HG03064 (cell line): ENCODE measurements around the gene AKT1S1.
"Not testable (repeated sequence)": the region's sequence is repeated elsewhere in the genome, so short reads cannot be mapped to it uniquely, and the experiment has no call there.

Experiments
- ATAC-seq: cut with Tn5 transposase; IDR thresholded peaks from one replicate; pipeline ENCODE4 v1.9.1; 2021; ENCODE audit warnings: low read depth; ENCODE audit not compliant: unreplicated experiment

The AKT1S1 gene

DNA sequence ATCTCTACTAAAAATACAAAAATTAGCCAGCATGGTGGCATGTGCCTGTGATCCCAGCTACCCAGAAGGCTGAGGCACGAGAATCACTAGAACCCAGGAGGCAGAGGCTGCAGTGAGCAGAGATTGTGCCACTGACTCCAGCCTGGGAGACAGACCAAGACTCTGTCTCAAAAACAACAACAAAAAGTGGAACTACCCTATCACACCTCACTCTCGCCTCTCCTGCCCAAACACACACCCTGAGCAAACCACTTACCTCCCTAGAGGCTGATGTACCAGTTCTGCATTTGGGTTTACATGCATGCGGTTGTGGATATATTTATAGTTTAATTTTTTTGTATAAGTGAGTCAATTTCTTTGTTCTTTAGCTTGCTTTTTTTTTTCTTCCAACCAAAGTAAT, 33.9 kb downstream of the AKT1S1 start:
- no peak for ATAC-seq

DNA sequence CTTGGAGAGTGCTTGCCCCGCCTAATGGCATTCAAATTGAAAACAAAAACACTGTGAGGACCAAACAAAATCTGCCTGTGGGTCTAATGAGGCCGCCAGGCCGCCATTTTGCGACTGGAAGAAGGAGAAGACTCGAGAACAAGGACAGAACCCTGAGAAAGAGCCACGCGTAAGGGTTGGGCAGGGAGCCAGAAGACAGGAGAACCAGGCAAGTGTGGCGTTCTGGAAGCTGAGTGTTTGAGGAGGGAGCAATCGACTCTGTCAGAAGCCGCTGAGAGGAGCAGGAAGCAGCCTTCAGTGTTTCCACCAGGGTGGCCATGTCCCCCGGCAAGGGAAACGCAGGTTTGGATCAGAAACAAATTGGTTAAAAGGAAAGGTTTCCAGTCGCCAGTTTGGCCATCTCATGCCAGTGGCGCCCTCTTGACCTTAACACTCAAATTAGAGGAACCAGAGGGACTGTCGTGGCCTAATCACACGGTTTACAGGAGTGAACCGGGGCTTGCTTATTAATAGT, 36.4 kb downstream of the AKT1S1 start:
- no peak for ATAC-seq

DNA sequence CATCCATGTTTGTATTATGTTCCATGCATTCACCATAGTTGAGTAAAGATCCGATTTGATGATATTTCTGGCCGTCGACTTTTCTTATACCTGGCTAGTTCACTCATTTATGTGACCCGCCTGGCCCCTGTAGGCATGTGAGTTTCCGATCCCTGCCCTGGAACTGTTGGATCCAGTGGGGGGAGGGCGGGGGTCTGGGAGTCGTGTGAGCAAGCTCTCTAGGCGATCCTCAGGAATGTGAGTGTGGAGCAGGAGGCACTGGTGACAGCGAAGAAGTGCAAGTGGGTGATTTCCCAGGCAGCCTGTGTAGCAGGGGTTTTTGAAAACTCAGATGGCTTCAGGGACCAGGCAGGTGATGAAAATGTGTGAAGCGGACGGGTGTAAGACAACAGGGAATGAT, 36.8 kb downstream of the AKT1S1 start:
- no peak for ATAC-seq

DNA sequence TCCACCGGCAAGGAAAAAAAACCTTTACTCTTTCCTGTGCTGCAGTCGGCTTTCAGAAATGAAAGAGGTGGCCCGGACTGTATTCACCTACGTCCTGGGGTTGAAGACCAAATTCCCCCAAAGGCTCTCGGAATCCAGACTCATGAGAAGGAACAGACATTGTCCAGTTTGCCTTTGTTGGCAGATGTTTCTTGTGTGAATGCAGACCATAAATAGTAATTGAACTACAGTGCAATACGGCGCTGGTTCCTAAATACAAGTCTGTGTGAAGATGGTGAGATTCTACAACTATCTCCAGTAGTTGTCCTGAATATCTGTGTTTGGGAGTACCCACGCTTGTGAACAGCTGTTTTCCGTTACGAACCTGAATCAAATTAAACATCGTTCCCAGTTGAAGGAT, 37.4 kb downstream of the AKT1S1 start:
- no peak for ATAC-seq

DNA sequence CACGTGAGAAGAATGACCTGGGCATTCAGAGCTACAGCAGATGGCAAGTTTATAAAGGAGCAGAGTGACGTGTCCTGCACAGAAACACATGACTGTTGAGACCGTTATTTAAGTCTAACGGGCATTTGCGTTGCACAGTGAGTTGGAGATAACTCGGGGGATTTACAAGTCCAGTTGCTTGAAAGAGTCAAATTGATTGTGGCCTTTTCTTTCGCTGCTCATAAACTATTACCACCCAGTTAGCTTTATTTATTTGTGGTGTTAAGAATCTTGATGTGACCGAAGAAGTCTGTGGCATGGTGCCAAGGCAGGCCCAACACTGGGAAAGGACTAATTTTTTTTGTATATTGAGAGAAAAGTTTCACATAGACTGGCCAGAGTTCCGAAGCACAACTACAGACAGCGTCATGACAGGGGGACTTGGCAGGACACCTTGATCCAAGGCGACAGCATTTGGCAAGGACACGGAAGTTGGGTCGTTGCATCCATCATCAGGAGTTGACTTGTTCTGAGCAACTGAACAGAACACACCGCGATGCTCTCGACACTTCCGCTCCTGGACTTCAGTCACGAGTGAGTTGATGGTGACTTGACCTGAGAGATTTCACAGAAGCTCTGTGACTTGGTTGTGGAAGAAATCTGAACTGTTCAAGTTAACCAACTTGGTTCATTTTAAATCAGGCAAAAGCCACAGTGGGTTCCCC, 38.1 kb downstream of the AKT1S1 start:
- ATAC-seq = no peak

DNA sequence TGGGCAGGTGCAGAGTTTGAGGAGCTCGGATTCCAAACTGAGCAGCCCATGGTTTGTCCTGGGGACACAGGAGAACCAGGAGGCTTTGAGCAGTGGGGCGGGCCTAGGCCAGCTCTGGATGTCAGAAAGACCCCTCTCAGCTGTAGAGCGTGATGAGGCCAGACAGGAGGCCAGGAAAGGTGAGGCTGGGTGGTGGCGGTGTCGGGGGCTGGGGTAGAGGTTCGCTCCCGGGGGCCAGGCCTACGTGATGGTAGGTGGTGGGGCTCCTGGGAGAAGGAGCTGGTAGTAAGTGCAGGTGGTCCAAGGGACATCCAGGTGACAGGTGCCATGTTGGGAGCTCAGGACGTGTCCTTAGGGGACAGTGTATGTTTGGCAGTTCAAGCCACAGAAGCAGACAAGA, 39.7 kb downstream of the AKT1S1 start:
- ATAC-seq = no peak

DNA sequence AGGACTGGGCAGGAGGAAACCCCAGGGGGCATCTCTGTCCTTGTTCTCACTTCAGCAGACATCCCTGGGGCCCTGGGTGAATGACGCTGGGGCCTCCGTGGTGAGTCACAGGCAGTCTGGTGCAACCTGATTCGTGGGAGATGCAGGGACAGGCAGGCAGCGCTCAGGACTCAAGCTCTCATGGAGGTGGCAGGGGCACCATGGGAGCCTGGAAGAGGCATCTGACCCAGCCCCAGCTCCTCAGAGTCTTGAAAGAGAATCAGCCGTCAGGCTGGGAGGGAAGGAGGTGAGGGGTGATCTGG, 40.2 kb downstream of the AKT1S1 start:
- no peak for ATAC-seq

DNA sequence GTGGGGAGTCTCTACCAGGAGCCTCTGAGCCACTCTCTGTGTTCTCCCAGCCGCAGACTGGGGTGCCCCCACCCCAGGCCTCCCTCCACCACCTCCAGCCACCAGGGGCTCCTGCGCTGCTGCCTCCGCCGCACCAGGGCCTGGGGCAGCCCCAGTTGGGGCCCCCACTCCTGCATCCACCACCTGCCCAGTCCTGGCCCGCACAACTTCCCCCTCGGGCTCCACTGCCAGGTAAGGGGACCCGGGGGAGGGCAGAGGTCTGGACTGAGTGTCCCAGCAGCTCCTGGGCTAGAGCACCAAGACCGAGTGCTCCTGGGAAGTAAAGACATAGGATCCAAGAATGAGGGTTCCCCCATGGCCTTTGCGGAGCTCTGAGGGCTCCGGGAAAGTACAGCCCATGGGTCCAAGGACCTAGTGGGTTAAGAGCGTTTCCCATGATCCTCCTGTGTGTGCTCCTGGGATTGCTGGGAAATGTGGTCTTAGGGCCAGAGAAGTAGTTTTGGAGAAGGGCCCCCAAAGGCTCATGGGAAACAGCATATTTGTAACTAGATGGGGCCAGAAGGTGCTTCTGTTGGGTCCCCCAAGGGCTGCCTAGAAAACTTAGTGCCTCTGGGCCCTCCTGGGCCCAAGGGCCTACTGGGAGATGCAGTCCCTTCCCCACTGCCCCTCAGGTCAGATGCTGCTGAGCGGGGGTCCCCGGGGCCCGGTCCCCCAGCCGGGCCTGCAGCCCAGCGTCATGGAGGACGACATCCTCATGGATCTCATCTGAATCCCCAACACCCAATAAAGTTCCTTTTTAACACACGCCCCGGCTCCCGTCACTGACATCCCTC, 40.8 kb downstream of the AKT1S1 start:
- ATAC-seq = no peak

DNA sequence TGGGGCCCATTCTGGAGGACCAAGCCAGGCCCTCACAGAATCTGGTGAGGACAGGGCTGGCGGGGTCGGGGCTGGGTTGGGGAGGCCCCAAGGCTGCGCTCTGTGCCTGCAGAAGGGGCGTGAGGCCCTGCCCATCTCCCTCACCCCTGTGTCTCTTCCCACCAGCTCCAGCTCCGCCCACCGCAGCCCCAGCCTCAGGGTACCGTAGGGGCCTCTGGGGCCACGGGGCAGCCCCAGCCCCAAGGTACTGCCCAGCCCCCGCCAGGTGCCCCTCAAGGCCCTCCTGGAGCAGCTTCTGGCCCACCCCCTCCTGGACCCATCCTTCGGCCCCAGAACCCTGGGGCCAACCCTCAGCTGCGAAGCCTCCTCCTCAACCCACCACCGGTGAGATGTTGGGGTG, 41.6 kb downstream of the AKT1S1 start:
- no peak for ATAC-seq

DNA sequence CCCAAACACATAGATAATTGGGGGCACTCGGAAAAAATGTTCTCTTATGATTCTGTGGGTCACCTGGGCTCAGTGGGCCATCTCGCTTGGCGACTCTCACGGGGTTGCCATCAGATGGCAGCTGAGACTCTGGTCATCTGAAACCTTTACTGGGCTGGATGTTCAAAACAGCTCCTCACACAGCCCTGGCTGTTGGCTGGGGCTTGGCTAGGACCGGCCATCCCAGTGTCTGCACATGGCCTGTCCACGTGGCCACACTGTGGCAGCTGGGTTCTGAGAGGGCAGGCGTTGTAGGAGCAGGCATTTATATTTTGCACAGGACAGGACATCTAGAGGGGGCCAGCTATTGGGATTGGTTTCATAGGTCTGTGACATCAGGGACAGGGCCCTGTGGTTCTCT, 43.6 kb downstream of the AKT1S1 start:
- ATAC-seq = no peak

DNA sequence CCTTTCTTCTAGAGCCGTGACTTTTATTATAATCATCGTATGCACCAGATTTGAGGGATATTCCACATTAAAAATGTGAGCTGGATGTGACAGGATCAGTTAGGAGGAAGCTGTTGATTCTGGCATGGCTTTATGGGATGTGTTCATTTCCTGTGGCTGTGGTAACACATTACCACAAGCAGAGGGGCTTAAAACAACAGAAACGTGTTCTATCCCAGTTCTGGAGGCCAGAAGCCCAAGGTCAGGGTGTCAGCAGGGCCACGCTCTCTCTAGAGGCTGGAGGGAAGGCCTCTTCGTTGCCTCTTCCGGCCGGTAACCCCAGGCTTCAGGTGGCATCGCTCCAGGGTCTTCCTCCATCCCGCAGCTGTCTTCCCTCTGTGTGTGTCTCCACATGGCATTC, 44.6 kb downstream of the AKT1S1 start:
- ATAC-seq = no peak

DNA sequence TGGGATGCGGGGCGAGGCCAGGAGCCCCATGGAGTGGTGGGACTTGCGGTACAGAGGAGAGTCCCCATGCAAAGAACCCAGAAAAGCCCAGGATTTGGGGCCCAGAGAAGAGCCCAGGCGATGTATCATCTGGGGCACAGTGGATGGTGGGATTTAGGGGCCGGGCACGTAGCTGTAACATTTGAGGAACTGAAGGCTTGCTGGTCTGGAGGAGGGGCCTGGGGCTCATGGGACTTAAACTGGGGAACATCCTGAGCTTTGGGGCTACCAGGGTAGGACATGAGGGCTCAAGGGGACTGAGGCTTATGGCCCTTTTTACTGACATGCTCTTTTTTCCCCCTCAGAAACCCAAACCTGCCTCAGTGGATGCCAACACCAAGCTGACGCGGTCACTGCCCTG, 45.6 kb downstream of the AKT1S1 start:
- no peak for ATAC-seq

DNA sequence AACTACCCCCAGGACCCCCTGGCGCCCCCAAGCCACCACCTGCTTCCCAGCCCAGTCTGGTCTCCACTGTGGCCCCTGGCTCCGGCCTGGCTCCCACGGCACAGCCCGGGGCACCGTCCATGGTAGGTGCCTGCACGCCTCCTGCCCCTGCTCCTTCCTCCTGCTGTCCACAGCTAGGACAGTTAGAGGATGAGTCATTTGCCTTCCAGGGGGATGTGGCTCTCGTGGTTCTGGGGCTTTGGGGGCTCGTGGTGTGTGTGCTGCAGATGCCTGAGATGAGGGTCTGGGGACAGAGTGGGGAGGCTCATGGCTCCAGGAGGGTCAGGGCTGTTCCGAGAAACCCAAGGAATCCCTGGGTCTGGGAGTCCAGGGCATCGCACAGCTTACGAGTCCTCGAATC, 46.4 kb downstream of the AKT1S1 start:
- ATAC-seq = no peak

DNA sequence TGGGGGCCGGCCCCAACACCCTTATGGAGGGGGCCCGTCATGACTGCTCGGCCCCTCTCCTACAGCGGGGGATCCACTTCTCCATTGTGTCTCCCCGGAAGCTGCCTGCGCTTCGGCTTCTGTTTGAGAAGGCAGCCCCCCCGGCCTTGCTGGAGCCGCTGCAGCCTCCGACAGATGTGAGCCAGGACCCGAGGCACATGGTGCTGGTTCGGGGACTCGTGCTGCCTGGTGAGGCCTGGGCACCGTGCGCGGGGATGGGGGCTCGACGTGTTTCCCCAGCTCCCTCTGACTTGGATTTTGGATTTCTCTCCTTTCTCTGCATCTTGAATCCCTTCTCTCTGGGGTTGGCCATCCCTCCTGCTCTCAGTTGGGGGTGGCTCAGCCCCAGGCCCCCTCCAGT, 47.4 kb downstream of the AKT1S1 start:
- no peak for ATAC-seq

DNA sequence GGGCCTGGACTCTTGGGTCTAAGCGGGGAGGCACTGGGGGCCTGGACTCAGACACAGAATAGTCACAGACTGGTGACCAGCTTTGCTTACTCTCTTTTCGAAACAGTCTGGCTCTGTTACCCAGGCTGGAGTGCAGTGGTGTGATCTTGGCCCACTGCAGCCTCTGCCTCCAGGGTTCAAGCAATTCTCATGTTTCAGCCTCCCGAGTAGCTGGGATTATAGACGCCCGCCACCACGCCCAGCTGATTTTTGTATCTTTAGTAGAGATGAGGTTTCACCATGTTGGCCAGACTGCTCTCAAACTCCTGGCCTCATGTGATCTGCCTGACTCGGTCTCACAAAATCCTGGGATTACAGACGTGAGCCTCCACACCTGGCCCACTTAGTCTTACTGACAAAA, 48.0 kb downstream of the AKT1S1 start:
- no peak for ATAC-seq

DNA sequence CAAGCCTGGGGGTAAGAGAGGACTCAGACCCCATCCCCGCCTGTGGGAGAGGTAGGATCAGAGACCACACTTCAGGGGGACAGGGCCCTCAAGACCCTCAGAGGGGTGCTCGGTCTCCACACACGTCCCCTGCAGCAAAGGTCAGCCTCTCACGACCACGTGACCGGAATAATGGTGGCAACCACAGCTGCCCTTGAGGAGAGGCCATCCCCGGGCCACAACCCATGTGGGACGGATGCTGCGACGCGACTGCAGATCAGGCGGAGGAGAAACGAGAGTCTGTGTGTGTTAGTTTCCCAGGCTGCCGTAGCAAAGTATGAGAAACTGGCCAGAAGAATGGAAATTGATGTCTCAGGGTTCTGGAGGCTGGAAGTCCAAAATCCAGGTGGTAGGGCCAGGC, 50.1 kb downstream of the AKT1S1 start:
- no peak for ATAC-seq

DNA sequence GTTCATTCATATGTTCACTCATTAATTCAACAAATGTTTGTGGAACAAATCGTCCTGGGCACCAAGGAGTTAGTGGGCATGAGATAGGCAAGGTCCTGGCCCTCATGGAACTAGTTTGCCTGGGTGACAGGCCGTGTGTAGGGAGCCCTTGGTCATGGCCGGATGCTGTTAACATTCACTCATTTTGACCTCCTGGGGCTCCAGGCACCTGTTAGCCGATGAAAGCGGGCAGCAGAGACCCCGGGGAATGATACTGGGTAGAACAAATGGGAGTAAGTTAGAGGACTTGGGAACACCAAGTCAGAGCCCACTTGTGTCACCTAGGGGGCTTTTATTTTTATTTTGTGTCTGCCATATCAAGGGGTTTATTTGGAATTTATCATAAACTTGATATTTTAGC, 52.5 kb downstream of the AKT1S1 start:
- no peak for ATAC-seq

DNA sequence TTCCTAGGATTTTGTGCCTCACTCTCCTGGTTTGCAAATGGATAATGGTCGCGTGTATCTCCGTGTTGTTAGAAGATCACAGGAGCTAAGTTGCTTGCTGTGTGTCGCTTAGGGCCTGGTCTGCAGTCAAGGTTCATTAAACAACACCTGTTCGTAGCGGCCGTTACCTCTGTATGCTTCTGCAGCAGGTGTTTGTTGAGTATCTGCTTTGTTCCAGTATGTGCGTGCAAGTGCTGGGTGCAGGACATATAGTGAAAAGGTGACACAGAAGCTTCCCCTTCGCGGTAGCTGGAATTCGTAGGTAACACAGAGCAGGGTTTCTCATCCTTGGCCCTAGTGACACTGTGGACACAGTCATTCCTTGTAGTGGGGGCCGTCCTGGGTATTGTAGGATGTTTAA, 53.7 kb downstream of the AKT1S1 start:
- ATAC-seq = no peak

DNA sequence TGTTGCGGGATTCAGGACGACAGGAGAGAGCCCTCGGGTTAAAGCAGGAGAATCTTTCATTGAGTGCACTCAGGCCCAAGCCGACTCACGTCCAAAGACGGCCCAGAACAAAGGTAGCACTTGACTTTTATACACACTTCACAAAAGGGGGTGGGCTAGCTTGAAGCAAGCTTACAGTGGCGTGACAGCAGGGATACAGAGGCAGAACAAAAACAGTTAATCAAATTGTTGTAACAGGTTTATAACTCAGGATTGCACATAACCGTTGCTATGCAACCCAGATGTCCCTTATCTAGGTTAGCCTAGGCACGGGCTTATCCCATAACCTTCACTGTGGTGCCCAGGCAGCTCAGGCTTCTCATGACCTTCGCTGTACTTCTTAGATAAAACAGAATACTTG, 57.0 kb downstream of the AKT1S1 start:
- no peak for ATAC-seq

DNA sequence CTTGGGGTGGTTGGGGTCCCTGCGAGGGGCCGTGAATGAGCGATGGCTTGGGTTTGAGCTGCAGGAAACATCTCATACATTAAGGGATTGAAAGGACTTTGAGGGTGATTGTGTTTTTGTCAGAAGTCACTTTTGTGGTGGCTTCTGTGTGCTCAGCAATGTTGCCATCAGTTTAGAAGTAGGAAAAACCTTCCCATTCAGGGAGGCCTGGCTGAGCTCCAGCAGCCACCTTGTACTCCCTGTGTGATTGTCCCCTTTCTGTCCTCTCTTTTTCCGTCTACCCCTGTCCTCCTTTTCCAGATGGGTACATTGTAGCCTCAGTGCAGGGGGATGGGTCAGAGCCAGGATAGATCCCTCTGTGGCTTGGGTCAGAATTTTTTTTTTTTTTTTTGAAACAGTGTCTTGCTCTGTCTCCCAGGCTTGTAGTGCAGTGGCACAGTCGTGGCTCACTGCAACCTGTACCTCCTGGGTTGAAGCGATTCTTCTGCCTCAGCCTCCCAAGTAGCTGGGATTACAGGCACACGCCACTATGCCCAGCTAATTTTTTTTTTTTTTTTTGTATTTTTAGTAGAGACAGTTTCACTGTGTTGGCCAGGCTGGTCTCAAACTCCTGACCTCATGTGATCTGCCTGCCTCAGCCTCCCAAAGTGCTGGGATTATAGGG, 57.6 kb downstream of the AKT1S1 start:
- not testable (repeated sequence) for ATAC-seq
